BE2C (cell line): ENCODE measurements around the gene HECW1.
"Not testable (repeated sequence)": the region's sequence is repeated elsewhere in the genome, so short reads cannot be mapped to it uniquely, and the experiment has no call there.

Source experiments
- DNase-seq: peaks from one replicate; pipeline ENCODE4 v3.0.0-alpha.2; 2020
- H3K27me3 ChIP-seq: fragments of 250-450 bp; sonication (Bioruptor Pico); 2 replicates; pipeline ENCODE4 v1.5.1; 2020; ENCODE audit warnings: mild to moderate bottlenecking
- H3K36me3 ChIP-seq: fragments of 250-450 bp; sonication (Bioruptor Pico); 2 replicates; pipeline ENCODE4 v1.5.1; 2020; ENCODE audit warnings: mild to moderate bottlenecking
- H3K4me1 ChIP-seq: fragments of 250-450 bp; sonication (Bioruptor Pico); 2 replicates; pipeline ENCODE4 v1.5.1; 2020
- H3K4me3 ChIP-seq: 2 replicates; pipeline ENCODE4 v1.5.1; 2011; ENCODE audit warnings: low read depth, low read length
- H3K9me3 ChIP-seq: fragments of 250-450 bp; sonication (Bioruptor Pico); 2 replicates; pipeline ENCODE4 v1.5.1; 2020
- TF ChIP-seq, protein P1 (sequence below): IDR thresholded peaks from 2 replicates; pipeline ENCODE4 v1.5.1; 2012; ENCODE audit warnings: mild to moderate bottlenecking, low read depth, low read length

HECW1 gene

DNA sequence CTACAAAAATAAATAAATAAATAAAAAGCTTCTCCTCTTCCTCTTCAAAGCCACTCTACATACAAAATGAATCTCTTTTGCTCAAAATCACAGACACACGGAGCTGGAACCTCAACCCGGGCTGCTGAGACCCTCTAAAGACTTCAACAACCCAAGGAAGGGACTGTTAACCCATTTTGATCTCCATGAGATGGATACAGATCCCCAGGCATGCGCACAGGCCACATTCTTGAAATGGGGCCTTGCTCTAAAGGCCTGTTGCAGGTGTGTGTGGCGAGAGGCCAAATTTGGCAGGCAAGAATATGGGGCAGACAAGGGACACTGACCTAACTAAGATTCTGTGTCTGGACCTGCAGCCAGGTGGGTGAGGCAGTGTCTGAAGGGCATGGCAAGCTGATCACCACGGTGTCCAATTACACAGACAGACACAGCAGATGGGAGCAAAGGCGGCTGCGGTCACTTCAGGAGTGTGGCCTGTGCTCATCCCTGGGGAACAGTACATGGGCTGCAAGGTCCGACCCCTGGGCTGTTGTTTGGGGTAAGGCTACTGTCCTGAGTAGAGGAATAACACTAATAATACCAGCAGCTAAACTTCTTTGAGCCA lies 219.8 kb downstream of the HECW1 start:
- Histone ChIP-seq H3K27me3 (no peaks in the 10 kb centered on the region), H3K9me3 (no peaks in the 10 kb centered on the region), H3K36me3 (no peaks in the 10 kb centered on the region), H3K4me1 (no peaks in the 10 kb centered on the region), H3K4me3 (no peak overlapping the region)
- no peak for DNase-seq
- TF ChIP-seq, protein P1, sequence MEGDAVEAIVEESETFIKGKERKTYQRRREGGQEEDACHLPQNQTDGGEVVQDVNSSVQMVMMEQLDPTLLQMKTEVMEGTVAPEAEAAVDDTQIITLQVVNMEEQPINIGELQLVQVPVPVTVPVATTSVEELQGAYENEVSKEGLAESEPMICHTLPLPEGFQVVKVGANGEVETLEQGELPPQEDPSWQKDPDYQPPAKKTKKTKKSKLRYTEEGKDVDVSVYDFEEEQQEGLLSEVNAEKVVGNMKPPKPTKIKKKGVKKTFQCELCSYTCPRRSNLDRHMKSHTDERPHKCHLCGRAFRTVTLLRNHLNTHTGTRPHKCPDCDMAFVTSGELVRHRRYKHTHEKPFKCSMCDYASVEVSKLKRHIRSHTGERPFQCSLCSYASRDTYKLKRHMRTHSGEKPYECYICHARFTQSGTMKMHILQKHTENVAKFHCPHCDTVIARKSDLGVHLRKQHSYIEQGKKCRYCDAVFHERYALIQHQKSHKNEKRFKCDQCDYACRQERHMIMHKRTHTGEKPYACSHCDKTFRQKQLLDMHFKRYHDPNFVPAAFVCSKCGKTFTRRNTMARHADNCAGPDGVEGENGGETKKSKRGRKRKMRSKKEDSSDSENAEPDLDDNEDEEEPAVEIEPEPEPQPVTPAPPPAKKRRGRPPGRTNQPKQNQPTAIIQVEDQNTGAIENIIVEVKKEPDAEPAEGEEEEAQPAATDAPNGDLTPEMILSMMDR = no peak

DNA sequence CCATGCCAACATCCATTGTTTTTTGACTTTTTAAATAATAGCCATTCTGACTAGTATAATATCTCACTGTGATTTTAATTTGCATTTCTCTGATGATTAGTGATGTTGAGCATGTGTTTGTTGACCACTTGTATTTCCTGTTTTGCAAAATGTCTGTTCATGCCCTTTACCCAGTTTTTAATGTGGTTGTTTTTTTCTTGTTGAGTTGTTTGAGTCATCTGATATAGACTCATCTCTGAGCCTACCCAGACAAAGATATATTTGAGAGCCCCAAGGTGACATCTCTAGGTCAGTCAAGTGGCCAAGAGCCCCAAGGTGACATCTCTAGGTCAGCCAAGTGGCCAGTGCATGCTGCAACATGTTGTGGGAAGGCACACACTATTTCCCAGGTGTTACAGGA lies 224.7 kb downstream of the HECW1 start:
- H3K4me3 ChIP-seq = no peak overlapping the region
- DNase-seq = no peak
- TF ChIP-seq, protein P1 = no peak
- no peaks in the 10 kb centered on the region for H3K9me3 ChIP-seq
- no peaks in the 10 kb centered on the region; the same call in 1 of the 2 replicates for H3K27me3 ChIP-seq
- no peaks in the 10 kb centered on the region for H3K4me1 ChIP-seq
- H3K36me3 ChIP-seq = no peaks in the 10 kb centered on the region

DNA sequence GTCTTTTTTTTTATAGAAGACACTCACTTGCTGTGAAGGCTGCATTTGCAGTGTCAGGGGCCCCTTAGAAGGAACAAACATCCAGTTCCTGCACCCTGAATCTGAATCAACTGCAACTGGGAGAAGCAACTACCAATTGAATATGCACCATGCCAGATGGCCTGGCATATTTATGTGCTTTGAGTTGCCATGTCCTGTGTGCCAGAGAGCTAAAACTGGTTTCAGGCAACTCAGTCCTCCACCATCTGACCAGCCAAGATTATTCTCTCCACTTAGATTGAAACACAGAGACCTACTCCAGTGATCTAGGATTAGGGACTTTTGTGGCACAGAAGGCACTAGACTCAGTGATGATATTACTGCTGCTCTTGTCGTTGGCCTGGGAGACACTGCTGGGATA lies 225.4 kb downstream of the HECW1 start:
- Histone ChIP-seq H3K4me1 (no peaks in the 10 kb centered on the region), H3K27me3 (no peaks in the 10 kb centered on the region; the same call in 1 of the 2 replicates), H3K9me3 (no peaks in the 10 kb centered on the region), H3K4me3 (no peak overlapping the region), H3K36me3 (no peaks in the 10 kb centered on the region)
- DNase-seq = no peak
- TF ChIP-seq, protein P1 = no peak

DNA sequence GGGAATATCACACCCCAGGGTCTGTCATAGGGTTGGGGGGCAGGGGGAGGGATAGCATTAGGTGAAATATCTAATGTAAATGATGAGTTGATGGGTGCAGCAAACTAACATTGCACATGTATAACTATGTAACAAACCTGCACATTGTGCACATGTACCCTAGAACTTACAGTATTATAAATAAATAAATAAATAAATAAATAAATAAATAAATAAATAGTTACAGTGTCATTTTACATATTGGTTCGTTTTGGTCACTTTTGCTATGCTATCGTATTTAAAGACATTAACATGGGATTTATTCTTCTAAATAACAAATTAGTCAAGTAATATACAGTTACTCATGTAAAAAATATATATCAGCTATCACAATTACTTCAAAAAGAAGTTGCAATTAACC lies 228.7 kb downstream of the HECW1 start:
- Histone ChIP-seq H3K27me3 (no peaks in the 10 kb centered on the region; the same call in 1 of the 2 replicates), H3K4me3 (no peak overlapping the region)
- DNase-seq = no peak

DNA sequence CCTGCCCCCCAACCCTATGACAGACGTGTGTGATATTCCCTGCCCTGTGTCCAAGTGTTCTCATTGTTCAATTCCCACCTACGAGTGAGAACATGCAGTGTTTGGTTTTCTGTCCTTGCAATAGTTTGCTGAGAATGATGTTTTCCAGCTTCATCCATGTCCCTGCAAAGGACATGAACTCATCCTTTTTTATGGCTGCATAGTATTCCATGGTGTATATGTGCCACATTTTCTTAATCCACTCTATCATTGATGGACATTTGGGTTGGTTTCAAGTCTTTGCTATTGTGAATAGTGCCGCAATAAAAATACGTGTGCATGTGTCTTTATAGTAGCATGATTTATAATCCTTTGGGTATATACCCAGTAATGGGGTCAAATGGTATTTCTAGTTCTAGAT lies 231.0 kb downstream of the HECW1 start:
- H3K9me3 ChIP-seq, H3K4me1 ChIP-seq, H3K4me3 ChIP-seq, H3K27me3 ChIP-seq, H3K36me3 ChIP-seq, DNase-seq: not testable (repeated sequence)

More for the DNA sequence above, 228.7 kb downstream of the HECW1 start:
- TF ChIP-seq, protein P1 = no peak
- H3K4me1 ChIP-seq = no peaks in the 10 kb centered on the region
- no peaks in the 10 kb centered on the region for H3K9me3 ChIP-seq
- H3K36me3 ChIP-seq = no peaks in the 10 kb centered on the region

DNA sequence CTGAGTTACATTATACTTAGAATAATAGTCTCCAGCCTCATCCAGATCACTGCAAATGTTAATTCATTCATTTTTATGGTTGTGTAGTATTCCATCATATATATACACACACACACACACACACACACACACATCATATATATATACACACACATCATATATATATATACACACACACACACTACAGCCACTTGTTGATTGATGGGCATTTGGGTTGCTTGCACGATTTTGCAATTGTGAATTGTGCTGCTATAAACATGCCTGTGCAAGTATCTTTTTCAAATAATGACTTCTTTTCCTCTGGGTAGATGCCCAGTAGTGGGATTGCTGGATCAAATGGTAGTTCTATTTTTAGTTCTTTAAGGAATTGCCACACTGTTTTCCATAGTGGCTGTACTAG lies 233.2 kb downstream of the HECW1 start:
- DNase-seq, H3K36me3 ChIP-seq, H3K4me3 ChIP-seq, H3K27me3 ChIP-seq, H3K4me1 ChIP-seq, H3K9me3 ChIP-seq: not testable (repeated sequence)

DNA sequence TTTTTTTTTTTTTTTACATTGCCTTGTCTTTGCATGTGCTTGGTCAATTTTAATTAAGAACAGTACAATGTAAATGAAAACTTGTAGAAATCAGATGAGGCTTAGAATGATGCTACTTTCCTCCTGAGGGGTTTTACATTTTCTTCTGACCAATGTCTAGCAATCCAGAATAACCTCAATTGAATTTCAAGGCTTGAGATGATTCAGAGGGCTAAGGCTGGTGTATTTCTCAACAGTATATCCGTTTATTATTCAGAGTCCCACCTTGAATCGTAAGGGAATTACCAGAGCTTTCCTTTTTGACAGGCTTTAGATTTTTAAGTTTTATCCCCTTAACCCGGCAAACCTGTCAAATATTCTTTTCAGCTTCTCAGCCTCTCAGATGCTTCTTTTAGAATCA lies 239.2 kb downstream of the HECW1 start:
- no peak for DNase-seq
- TF ChIP-seq, protein P1 = no peak
- no peaks in the 10 kb centered on the region; the same call in 1 of the 2 replicates for H3K27me3 ChIP-seq
- no peaks in the 10 kb centered on the region for H3K36me3 ChIP-seq
- H3K4me3 ChIP-seq = no peak overlapping the region
- no peaks in the 10 kb centered on the region for H3K9me3 ChIP-seq
- no peaks in the 10 kb centered on the region for H3K4me1 ChIP-seq
